ENCODE data around the gene PRKAR2B. TPM values are rescaled to one million over a fixed set of nuclear protein-coding genes. Genes with fewer than 3 reads are reported as not detected.

The PRKAR2B gene
- polyA plus RNA-seq, 1 donor from 2014 or later: 297 TPM

GRCh38 chr7:107103369-107103768 lies 58.9 kb downstream of the PRKAR2B start:
- Histone ChIP-seq H3F3A (ENCODE audit: insufficient read depth, low read length, poor library complexity, severe bottlenecking) (no peaks in the 10 kb centered on the region), H3K27ac (ENCODE audit: low read length) (no peak overlapping the region), H3K4me3 (ENCODE audit: low read length) (no peak overlapping the region), H3K9ac (ENCODE audit: low read length) (no peak overlapping the region), H2AFZ (ENCODE audit: low read depth, low read length) (no peak overlapping the region), H3K36me3 (ENCODE audit: insufficient read depth, low read length) (no peaks in the 10 kb centered on the region), H3K9me3 (ENCODE audit: low read length) (peaks cover 3% of the 10 kb centered on the region), H3K79me2 (replicated peaks; ENCODE audit: insufficient read depth, low read length) (peaks cover 39% of the 10 kb centered on the region), H3K4me2 (ENCODE audit: low read length) (no peak overlapping the region), H3K27me3 (ENCODE audit: insufficient read depth, low read depth, low read length) (no peaks in the 10 kb centered on the region), H3K9me2 (ENCODE audit: insufficient read depth, low read length) (no peaks in the 10 kb centered on the region), H4K20me1 (ENCODE audit: insufficient read depth) (no peaks in the 10 kb centered on the region)
- TF ChIP-seq REST (IDR thresholded peaks at IDR 0.05; ENCODE audit: borderline replicate concordance): no peak
- no peak for TF ChIP-seq TAF1 (IDR thresholded peaks at IDR 0.05; ENCODE audit: low read depth)
- no peak for TF ChIP-seq EZH2 (IDR thresholded peaks at IDR 0.05; ENCODE audit: borderline replicate concordance, insufficient read depth, low read length, poor library complexity, severe bottlenecking)
- no peak for TF ChIP-seq SMC3 (conservative IDR thresholded peaks at IDR 0.05; ENCODE audit: poor library complexity)
- TF ChIP-seq MXI1 (conservative IDR thresholded peaks at IDR 0.05; ENCODE audit: poor library complexity, severe bottlenecking): no peak
- TF ChIP-seq POLR2AphosphoS5 (IDR thresholded peaks at IDR 0.05): no peak
- TF ChIP-seq CTCF (IDR thresholded peaks at IDR 0.05; ENCODE audit: poor library complexity, severe bottlenecking): no peak
- TF ChIP-seq EP300 (conservative IDR thresholded peaks at IDR 0.05; ENCODE audit: poor library complexity, severe bottlenecking): no peak
- no peak for TF ChIP-seq RAD21 (conservative IDR thresholded peaks at IDR 0.05)

- Histone ChIP-seq H3K27me3 (ENCODE audit: insufficient read depth, low read depth, low read length) (no peaks in the 10 kb centered on the region), H3F3A (ENCODE audit: insufficient read depth, low read length, poor library complexity, severe bottlenecking) (no peaks in the 10 kb centered on the region), H3K4me3 (ENCODE audit: low read length) (no peak overlapping the region)
Measured at GRCh38 chr7:107104801-107105200, 60.3 kb downstream of the PRKAR2B start.

More at GRCh38 chr7:107104801-107105200, 60.3 kb downstream of the PRKAR2B start:
- no peak overlapping the region for H3K4me2 ChIP-seq (ENCODE audit: low read length)
- no peak overlapping the region for H3K9ac ChIP-seq (ENCODE audit: low read length)
- H3K9me2 ChIP-seq (ENCODE audit: insufficient read depth, low read length): no peaks in the 10 kb centered on the region
- TF ChIP-seq REST (IDR thresholded peaks at IDR 0.05; ENCODE audit: borderline replicate concordance) (no peak), SMC3 (conservative IDR thresholded peaks at IDR 0.05; ENCODE audit: poor library complexity) (no peak), TAF1 (IDR thresholded peaks at IDR 0.05; ENCODE audit: low read depth) (no peak), POLR2AphosphoS5 (IDR thresholded peaks at IDR 0.05) (no peak), CTCF (IDR thresholded peaks at IDR 0.05; ENCODE audit: poor library complexity, severe bottlenecking) (no peak), RAD21 (conservative IDR thresholded peaks at IDR 0.05) (no peak), MXI1 (conservative IDR thresholded peaks at IDR 0.05; ENCODE audit: poor library complexity, severe bottlenecking) (no peak), EZH2 (IDR thresholded peaks at IDR 0.05; ENCODE audit: borderline replicate concordance, insufficient read depth, low read length, poor library complexity, severe bottlenecking) (no peak), EP300 (conservative IDR thresholded peaks at IDR 0.05; ENCODE audit: poor library complexity, severe bottlenecking) (no peak)
- H3K9me3 ChIP-seq (ENCODE audit: low read length): no peaks in the 10 kb centered on the region
- H3K79me2 ChIP-seq (replicated peaks; ENCODE audit: insufficient read depth, low read length): peaks cover 37% of the 10 kb centered on the region
- no peak overlapping the region for H3K27ac ChIP-seq (ENCODE audit: low read length)
- no peaks in the 10 kb centered on the region for H4K20me1 ChIP-seq (ENCODE audit: insufficient read depth)
- H3K36me3 ChIP-seq (ENCODE audit: insufficient read depth, low read length): no peaks in the 10 kb centered on the region
- no peak overlapping the region for H2AFZ ChIP-seq (ENCODE audit: low read depth, low read length)
